ENCODE data around the gene CYP2D6. TPM values are rescaled to one million over a fixed set of nuclear protein-coding genes. Genes with fewer than 3 reads are reported as not detected.
"Not testable (repeated sequence)": the region's sequence is repeated elsewhere in the genome, so short reads cannot be mapped to it uniquely, and the experiment has no call there.

Gene CYP2D6
- total and polyA plus RNA-seq, 2 of the 13 experiments (the other 11 are each of a cell fraction or from before 2014, with no cell fraction given) = 1.0 to 3.7 TPM

- CTCF ChIA-PET (ENCODE audit: low intra/inter-chr PET ratio, low total read pairs) = no interaction called here
- no peaks in the 10 kb centered on the region for H3K79me2 ChIP-seq (ENCODE audit: insufficient read depth, low read length)
- H3K4me2 ChIP-seq (ENCODE audit: low read depth, low read length) = no peak overlapping the region
- WGBS (ENCODE audit: low lambda C conversion rate) = 91% methylated on average over 10 of the region's 31 CpGs
- H3K4me3 ChIP-seq (replicated peaks in 1 of 3; ENCODE audit: insufficient read depth in 1 of 3, low read depth in 2 of 3, low read length in 3 of 3) = no peak overlapping the region
- no peak overlapping the region for H2AFZ ChIP-seq (ENCODE audit: low read length)
- in situ Hi-C loops (cut with HindIII; ENCODE audit: extremely low pct_ligation_motif_present, low pct_unique_long_range_greater_than_20kb) = no loop called here
- no peaks in the 10 kb centered on the region for H3K9me3 ChIP-seq (ENCODE audit: low read length)
- FAIRE-seq (no peak), ATAC-seq (no peak), DNase-seq (ENCODE audit: low spot score) (no peak)
- no peaks in the 10 kb centered on the region for H3K36me3 ChIP-seq (replicated peaks in 1 of 2; ENCODE audit: control insufficient read depth in 1 of 2, insufficient read depth in 2 of 2, low read length in 2 of 2)
- H3K4me1 ChIP-seq (ENCODE audit: insufficient read depth, low read length) = 0 out of 2 replicates have a peak, but pooled peaks cover 7% of the 10 kb centered on the region
- BruUV-seq (replicated peaks) = no TSS peak
- intact Hi-C loops (cut with micrococcal nuclease; ENCODE audit: unreplicated experiment) = no loop called here
- POLR2A ChIA-PET = no interaction called here
- TF ChIP-seq TEF (CRISPR knock-in tag; IDR thresholded peaks at IDR 0.05) (no peak), ZNF101 (CRISPR knock-in tag; IDR thresholded peaks at IDR 0.05; ENCODE audit: borderline replicate concordance, low read depth) (no peak), KDM5A (IDR thresholded peaks at IDR 0.05; ENCODE audit: borderline replicate concordance, low read length) (no peak), AGO2 (optimal IDR thresholded peaks at IDR 0.05; ENCODE audit: low read depth, low read length) (peak; percentile 63)
- no peak overlapping the region for H3K9ac ChIP-seq (ENCODE audit: insufficient read depth, low read depth, low read length)
- H3K27me3 ChIP-seq (ENCODE audit: control insufficient read depth in 1 of 2, insufficient read depth in 2 of 2, low read length in 2 of 2) = no peaks in the 10 kb centered on the region
- H3K27ac ChIP-seq (ENCODE audit: extremely low read length, insufficient read depth, low read length) = no peak overlapping the region
- no peaks in the 10 kb centered on the region for H4K20me1 ChIP-seq (ENCODE audit: insufficient read depth, low read length)
Measured at GRCh38 chr22:42138122-42138770, 7.6 kb upstream of the CYP2D6 start.

GRCh38 chr22:42135688-42136087 is 5.1 kb upstream of the CYP2D6 start:
- H3K4me3 ChIP-seq (replicated peaks in 1 of 3; ENCODE audit: insufficient read depth in 1 of 3, low read depth in 2 of 3, low read length in 3 of 3); DNase-seq (ENCODE audit: low spot score); in situ Hi-C loops (cut with HindIII; ENCODE audit: extremely low pct_ligation_motif_present, low pct_unique_long_range_greater_than_20kb); FAIRE-seq; H3K27ac ChIP-seq (ENCODE audit: extremely low read length, insufficient read depth, low read length); BruUV-seq (replicated peaks); H2AFZ ChIP-seq (ENCODE audit: low read length); POLR2A ChIA-PET; H3K4me2 ChIP-seq (ENCODE audit: low read depth, low read length); H4K20me1 ChIP-seq (ENCODE audit: insufficient read depth, low read length); H3K36me3 ChIP-seq (replicated peaks in 1 of 2; ENCODE audit: control insufficient read depth in 1 of 2, insufficient read depth in 2 of 2, low read length in 2 of 2); H3K27me3 ChIP-seq (ENCODE audit: control insufficient read depth in 1 of 2, insufficient read depth in 2 of 2, low read length in 2 of 2); H3K9ac ChIP-seq (ENCODE audit: insufficient read depth, low read depth, low read length); H3K9me3 ChIP-seq (ENCODE audit: low read length); intact Hi-C loops (cut with micrococcal nuclease; ENCODE audit: unreplicated experiment); H3K79me2 ChIP-seq (ENCODE audit: insufficient read depth, low read length); CTCF ChIA-PET (ENCODE audit: low intra/inter-chr PET ratio, low total read pairs); ATAC-seq: not testable (repeated sequence)
- peaks cover 26% of the 10 kb centered on the region for H3K4me1 ChIP-seq (ENCODE audit: insufficient read depth, low read length)
- no CpG with 5 or more reads among the region's 4 CpGs for WGBS (ENCODE audit: low lambda C conversion rate)

All from HepG2 (cell line).